GM13976 (cell line): ENCODE results near the gene PARN.
"Not testable (repeated sequence)": the region's sequence is repeated elsewhere in the genome, so short reads cannot be mapped to it uniquely, and the experiment has no call there.

ENCODE experiments used
- DNase-seq: peaks from one replicate; pipeline ENCODE4 v3.0.0; 2012; ENCODE audit warnings: low spot score
- in situ Hi-C: fragments of 300-500 bp; cut with MboI; formaldehyde crosslinking; loops from one replicate; pipeline ENCODE4 v1.12.0; 2022; ENCODE audit warnings: low sequenced_read_pairs, mixed read lengths, inconsistent platforms; ENCODE audit not compliant: unreplicated experiment
- TF ChIP-seq, protein P1 (sequence below): IDR thresholded peaks from 2 replicates; pipeline ENCODE4 v1.5.1; 2012; ENCODE audit warnings: borderline replicate concordance, mild to moderate bottlenecking; ENCODE audit not compliant: insufficient read depth; ENCODE audit errors: extremely low read depth, missing control alignments, control extremely low read depth

PARN gene

DNA sequence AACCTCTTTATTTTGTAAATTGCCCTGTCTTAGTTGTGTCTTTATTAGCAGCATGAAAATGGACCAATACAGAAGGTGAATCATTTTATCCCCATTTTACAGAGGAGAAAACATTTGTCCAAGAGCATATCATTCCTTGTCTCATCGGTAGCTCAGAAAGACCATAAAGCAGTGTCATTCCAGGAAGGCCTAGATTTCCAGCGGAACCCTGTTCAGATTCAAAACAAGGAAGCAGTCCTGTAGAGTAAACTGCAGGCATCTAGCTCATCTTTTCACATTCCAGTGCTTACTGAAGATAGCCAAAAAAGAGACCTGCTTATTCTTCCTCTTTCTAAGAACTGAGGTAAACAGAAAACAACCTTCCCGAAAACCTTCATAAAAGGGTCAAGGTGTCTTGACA is 54.0 kb downstream of the PARN start:
- DNase-seq, result no peak
- in situ Hi-C loops, result no loop called here
- TF ChIP-seq, protein P1, sequence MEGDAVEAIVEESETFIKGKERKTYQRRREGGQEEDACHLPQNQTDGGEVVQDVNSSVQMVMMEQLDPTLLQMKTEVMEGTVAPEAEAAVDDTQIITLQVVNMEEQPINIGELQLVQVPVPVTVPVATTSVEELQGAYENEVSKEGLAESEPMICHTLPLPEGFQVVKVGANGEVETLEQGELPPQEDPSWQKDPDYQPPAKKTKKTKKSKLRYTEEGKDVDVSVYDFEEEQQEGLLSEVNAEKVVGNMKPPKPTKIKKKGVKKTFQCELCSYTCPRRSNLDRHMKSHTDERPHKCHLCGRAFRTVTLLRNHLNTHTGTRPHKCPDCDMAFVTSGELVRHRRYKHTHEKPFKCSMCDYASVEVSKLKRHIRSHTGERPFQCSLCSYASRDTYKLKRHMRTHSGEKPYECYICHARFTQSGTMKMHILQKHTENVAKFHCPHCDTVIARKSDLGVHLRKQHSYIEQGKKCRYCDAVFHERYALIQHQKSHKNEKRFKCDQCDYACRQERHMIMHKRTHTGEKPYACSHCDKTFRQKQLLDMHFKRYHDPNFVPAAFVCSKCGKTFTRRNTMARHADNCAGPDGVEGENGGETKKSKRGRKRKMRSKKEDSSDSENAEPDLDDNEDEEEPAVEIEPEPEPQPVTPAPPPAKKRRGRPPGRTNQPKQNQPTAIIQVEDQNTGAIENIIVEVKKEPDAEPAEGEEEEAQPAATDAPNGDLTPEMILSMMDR, result no peak

DNA sequence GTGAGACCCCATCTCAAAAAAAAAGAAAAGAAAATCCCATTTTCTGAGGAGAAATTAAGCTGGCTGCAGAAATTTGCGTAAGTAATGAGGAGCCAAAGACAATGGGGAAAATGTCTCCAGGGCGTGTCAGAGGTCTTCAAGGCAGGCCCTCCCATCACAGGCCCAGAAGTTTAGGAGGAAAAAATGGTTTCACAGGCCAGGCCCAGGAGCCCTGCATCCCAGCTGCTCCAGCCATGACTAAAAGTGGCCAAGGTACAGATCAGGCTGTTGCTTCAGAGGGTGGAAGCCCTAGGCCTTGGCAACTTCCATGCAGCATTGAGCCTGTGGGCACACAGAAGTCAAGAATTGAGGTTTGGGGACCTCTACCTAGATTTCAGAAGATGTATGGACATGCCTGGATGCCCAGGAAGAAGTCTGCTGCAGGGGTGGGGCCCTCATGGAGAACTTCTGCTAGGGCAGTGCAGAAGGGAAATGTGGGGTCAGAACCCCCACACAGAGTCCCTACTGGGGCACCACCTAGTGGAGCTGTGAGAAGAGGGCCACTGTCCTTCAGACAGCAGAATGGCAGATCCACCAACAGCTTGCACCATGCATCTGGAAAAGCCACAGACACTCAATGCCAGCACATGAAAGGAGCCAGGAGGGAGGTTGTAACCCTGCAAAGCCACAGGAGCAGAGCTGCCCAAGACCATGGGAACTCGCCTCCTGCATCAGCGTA is 55.2 kb downstream of the PARN start:
- DNase-seq, in situ Hi-C loops: not testable (repeated sequence)

DNA sequence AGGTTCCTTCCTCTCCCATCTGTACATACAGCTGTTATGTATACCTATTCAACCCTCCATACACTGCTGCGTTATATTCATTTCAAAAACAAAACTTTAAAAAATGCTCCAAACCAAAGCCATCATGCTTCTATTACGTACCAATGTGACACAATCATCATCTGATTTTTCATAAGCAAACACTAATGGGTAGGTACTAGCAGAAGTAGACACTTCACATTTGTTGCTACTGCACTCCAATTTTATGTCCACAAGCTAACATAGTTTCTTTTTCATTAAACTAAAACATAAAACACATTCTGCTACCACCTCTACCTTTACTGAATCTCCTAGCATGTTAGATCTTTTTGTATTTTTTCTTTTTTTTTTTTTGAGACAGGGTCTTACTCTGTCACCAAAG is 57.5 kb downstream of the PARN start:
- TF ChIP-seq, protein P1, result no peak
- in situ Hi-C loops, result no loop called here
- DNase-seq, result no peak

DNA sequence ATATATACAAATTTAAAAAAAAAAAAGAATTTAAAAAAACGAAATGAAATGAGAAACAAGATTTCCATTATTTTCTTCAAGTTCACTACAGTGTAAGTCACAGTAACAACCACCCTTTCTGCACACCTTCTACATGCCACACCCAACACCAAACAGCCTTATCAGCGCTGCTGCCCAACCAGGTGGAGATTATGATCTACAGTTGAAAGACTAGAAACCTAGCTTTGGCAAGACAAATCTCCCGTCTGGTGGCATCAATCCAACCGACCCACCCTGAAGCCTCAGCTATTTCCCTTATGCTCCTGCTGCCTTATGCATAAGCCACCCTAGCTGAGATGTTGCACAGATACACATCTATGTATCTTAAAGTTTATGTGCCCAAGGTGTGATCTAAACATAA is 60.8 kb downstream of the PARN start:
- in situ Hi-C loops, result no loop called here
- TF ChIP-seq, protein P1, result no peak
- DNase-seq, result no peak

DNA sequence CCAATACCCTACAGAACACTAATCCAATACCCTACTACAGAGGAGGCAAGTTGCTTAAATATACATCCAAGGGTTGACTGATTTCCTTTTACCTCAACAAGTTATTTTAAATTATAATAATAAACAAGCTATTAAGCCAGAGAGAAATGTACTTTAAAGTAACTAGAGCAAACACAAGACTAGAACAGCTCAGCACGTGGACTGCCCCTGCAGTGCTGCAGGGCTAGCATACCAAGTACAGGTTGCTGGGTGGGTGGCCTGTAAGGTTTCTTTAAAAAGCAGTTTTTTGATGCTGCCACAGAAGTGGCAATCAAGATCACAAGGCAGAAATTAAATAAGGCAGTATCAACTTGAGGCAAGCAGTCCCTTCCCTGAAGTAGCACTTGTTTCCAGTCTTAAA is 63.5 kb downstream of the PARN start:
- in situ Hi-C loops, result no loop called here
- DNase-seq, result no peak
- TF ChIP-seq, protein P1, result no peak

DNA sequence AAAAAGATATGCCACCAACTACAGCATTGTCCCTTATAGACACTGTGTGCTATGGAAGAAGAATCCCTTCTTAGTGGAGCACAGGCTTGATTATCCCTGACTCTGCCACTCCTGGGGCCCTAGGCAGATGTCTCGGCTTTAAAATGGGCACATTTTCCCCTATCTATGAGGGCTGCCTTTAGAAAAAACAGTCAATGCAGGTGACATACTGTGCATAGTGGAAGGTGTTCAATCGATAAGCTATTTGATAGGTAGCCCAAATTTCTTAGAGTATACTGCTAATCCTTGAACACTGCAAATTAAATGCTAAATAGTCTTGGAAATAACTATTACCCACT is 64.4 kb downstream of the PARN start:
- TF ChIP-seq, protein P1, result no peak
- in situ Hi-C loops, result no loop called here
- DNase-seq, result no peak

DNA sequence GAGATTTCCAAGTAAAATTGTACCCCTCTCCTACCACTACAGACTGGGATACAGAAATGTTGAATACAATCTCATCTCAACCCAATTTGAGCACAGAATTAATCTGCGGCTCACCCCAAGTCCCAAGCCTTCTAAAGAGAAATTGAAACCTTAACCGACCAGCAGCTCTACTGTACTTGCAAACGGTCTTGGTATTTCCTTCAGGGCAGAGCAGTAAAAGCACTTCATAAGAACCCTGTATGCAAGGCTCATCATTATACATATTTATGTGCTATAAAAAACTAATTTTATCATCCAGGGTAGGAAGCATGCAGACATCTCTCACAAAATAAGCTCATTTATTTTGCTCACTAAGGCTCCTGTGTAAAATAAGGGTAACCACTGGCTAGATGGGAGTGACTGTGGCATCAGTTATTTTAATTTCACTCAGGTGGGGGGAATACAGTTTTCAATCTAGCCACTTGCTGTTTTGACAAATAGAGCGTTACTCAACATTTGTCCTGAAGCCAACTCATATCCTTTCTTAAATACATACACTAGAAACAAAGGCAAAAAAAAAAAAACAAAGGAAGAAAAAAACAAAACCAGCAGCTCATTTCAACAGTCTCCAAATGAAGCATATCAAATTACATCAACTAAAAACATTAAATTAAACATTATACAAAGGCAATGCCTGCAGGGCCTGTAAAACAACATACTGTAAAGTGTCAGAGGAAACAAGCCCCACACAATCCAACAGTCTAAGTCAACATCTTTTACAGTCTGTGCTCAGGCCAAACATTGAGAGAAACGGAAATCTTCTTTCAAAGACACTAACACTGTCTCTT is 65.0 kb downstream of the PARN start:
- DNase-seq, result no peak
- TF ChIP-seq, protein P1, result no peak
- in situ Hi-C loops, result no loop called here
